ENCODE measurements around the gene SOD1.
"Not testable (repeated sequence)": the region's sequence is repeated elsewhere in the genome, so short reads cannot be mapped to it uniquely, and the experiment has no call there.

Gene SOD1

GRCh38 chr21:31656199-31657095, 3.0 kb upstream of the SOD1 start:
- no peak for DNase-seq

- no peak for DNase-seq
Measured at GRCh38 chr21:31658053-31658452, 1.4 kb upstream of the SOD1 start.

- no peak for DNase-seq
Measured at GRCh38 chr21:31659286-31659535, 282 bp upstream of the SOD1 start.

GRCh38 chr21:31660259-31660565, 719 bp downstream of the SOD1 start:
- DNase-seq: no peak

- no peak for DNase-seq
Measured at GRCh38 chr21:31660591-31660990, 1.1 kb downstream of the SOD1 start.

- DNase-seq: no peak
Measured at GRCh38 chr21:31663584-31664249, 4.2 kb downstream of the SOD1 start.

GRCh38 chr21:31665397-31665796, 5.9 kb downstream of the SOD1 start:
- no peak for DNase-seq

- DNase-seq: not testable (repeated sequence)
Measured at GRCh38 chr21:31665869-31666268, 6.4 kb downstream of the SOD1 start.

- DNase-seq: no peak
Measured at GRCh38 chr21:31666445-31667010, 7.0 kb downstream of the SOD1 start.

- DNase-seq: no peak
Measured at GRCh38 chr21:31667132-31667531, 7.6 kb downstream of the SOD1 start.

GRCh38 chr21:31667639-31668038, 8.1 kb downstream of the SOD1 start:
- DNase-seq: no peak

- no peak for DNase-seq
Measured at GRCh38 chr21:31668651-31669491, 9.4 kb downstream of the SOD1 start.

- no peak for DNase-seq
Measured at GRCh38 chr21:31670070-31670469, 10.6 kb downstream of the SOD1 start.

GRCh38 chr21:31671146-31671716, 11.7 kb downstream of the SOD1 start:
- no peak for DNase-seq

GRCh38 chr21:31671931-31672330, 12.4 kb downstream of the SOD1 start:
- no peak for DNase-seq

- no peak for DNase-seq
Measured at GRCh38 chr21:31673321-31673912, 13.9 kb downstream of the SOD1 start.

GRCh38 chr21:31675318-31675717, 15.8 kb downstream of the SOD1 start:
- DNase-seq: no peak

- DNase-seq: no peak
Measured at GRCh38 chr21:31675960-31676359, 16.5 kb downstream of the SOD1 start.

- DNase-seq: no peak
Measured at GRCh38 chr21:31677047-31677446, 17.6 kb downstream of the SOD1 start.

- no peak for DNase-seq
Measured at GRCh38 chr21:31678478-31678877, 19.0 kb downstream of the SOD1 start.

GRCh38 chr21:31682620-31683019, 23.1 kb downstream of the SOD1 start:
- no peak for DNase-seq

GRCh38 chr21:31683029-31683428, 23.5 kb downstream of the SOD1 start:
- DNase-seq: no peak

- no peak for DNase-seq
Measured at GRCh38 chr21:31684918-31685317, 25.4 kb downstream of the SOD1 start.
